Loucy (cell line): ENCODE results near the gene PTGES2.

Source experiments
- H2AFZ ChIP-seq: fragments of 200-600 bp; sonication (generic); 2 replicates; pipeline ENCODE4 v1.6.0; 2016; ENCODE audit warnings: antibody characterized with exemption, mild to moderate bottlenecking, low read length, moderate library complexity
- H3F3A ChIP-seq: fragments of 200-600 bp; 2 replicates; pipeline ENCODE4 v1.6.0; 2016; ENCODE audit warnings: antibody characterized with exemption, low read depth, mild to moderate bottlenecking
- H3K27me3 ChIP-seq: fragments of 200-600 bp; sonication (generic); 2 replicates; pipeline ENCODE4 v1.6.1; 2014; ENCODE audit warnings: low read length, mild to moderate bottlenecking; ENCODE audit not compliant: insufficient read depth, poor library complexity, severe bottlenecking
- H3K36me3 ChIP-seq: fragments of 200-600 bp; sonication (generic); 2 replicates; pipeline ENCODE4 v1.6.1; 2016; ENCODE audit warnings: low read length; ENCODE audit not compliant: insufficient read depth
- H3K4me1 ChIP-seq: fragments of 200-600 bp; sonication (generic); 2 replicates; pipeline ENCODE4 v1.5.1; 2014; ENCODE audit warnings: low read length, mild to moderate bottlenecking; ENCODE audit not compliant: insufficient read depth, poor library complexity, severe bottlenecking
- H3K4me2 ChIP-seq: fragments of 200-600 bp; sonication (generic); 2 replicates; pipeline ENCODE4 v1.6.0; 2014; ENCODE audit warnings: antibody characterized with exemption, low read length, low read depth, mild to moderate bottlenecking; ENCODE audit not compliant: poor library complexity, severe bottlenecking
- H3K4me3 ChIP-seq: fragments of 200-600 bp; sonication (generic); 2 replicates; pipeline ENCODE4 v1.5.1; 2014; ENCODE audit warnings: low read length, mild to moderate bottlenecking, mixed read lengths; ENCODE audit not compliant: poor library complexity, severe bottlenecking
- H3K79me2 ChIP-seq: fragments of 200-600 bp; sonication (generic); 2 replicates; pipeline ENCODE4 v1.6.1; 2014; ENCODE audit warnings: low read length; ENCODE audit not compliant: insufficient read depth
- H3K9ac ChIP-seq: fragments of 200-600 bp; sonication (generic); 2 replicates; pipeline ENCODE4 v1.6.0; 2014; ENCODE audit warnings: mild to moderate bottlenecking, low read depth, low read length, moderate library complexity; ENCODE audit not compliant: poor library complexity, severe bottlenecking
- H3K9me2 ChIP-seq: fragments of 200-600 bp; sonication (generic); replicated peaks from 2 replicates; pipeline ENCODE4 v1.6.1; 2016; ENCODE audit warnings: low read depth, low read length, mixed read lengths
- H3K9me3 ChIP-seq: fragments of 200-600 bp; sonication (generic); 2 replicates; pipeline ENCODE4 v1.6.1; 2014; ENCODE audit warnings: mild to moderate bottlenecking, antibody characterized with exemption, low read length, low read depth; ENCODE audit not compliant: insufficient read depth
- H4K20me1 ChIP-seq: fragments of 200-600 bp; sonication (generic); 2 replicates; pipeline ENCODE4 v1.6.0; 2014; ENCODE audit warnings: antibody characterized with exemption, low read length, mild to moderate bottlenecking; ENCODE audit not compliant: insufficient read depth, poor library complexity, severe bottlenecking
- EZH2phosphoT487 ChIP-seq: fragments of 200-600 bp; IDR thresholded peaks from 2 replicates; pipeline ENCODE4 v1.6.1; 2018; ENCODE audit warnings: antibody characterized with exemption, mild to moderate bottlenecking, moderate library complexity, borderline replicate concordance
- TF ChIP-seq, protein P1 (sequence below): fragments of 200-600 bp; sonication (generic); conservative IDR thresholded peaks from 2 replicates; pipeline ENCODE4 v1.5.1; 2014; ENCODE audit warnings: mild to moderate bottlenecking, antibody characterized with exemption, low read length

PTGES2 gene

DNA sequence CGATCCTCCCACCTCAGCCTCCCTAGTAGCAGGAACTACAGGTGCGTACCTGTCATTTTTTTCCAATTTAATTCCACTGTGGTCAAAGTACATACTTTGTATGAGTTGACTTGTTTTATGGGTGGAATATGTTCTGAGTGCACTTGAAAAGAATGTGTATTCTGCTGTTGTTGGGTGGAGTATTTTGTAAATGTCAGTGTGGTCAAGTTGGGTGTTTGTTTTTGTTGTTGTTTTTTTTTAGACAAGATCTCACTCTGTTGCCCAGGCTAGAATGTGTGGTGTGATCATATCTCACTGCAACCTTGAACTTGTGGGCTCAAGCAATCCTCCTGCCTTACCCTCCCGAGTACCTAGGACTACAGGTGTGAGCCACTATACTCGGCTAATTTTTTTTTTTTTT, 41.6 kb downstream of the PTGES2 start:
- Histone ChIP-seq H3K4me1 (peaks cover 4% of the 10 kb centered on the region), H3K36me3 (peaks cover 26% of the 10 kb centered on the region; the same call in 1 of the 2 replicates), H3K9me2 (no peaks in the 10 kb centered on the region), H3F3A (no peaks in the 10 kb centered on the region), H3K4me2 (no peak overlapping the region), H3K27me3 (no peaks in the 10 kb centered on the region), H4K20me1 (peaks cover 17% of the 10 kb centered on the region), H2AFZ (no peak overlapping the region), H3K9ac (no peak overlapping the region), H3K9me3 (no peaks in the 10 kb centered on the region), H3K4me3 (no peak overlapping the region), H3K79me2 (peaks cover 81% of the 10 kb centered on the region)
- TF ChIP-seq, protein P1, sequence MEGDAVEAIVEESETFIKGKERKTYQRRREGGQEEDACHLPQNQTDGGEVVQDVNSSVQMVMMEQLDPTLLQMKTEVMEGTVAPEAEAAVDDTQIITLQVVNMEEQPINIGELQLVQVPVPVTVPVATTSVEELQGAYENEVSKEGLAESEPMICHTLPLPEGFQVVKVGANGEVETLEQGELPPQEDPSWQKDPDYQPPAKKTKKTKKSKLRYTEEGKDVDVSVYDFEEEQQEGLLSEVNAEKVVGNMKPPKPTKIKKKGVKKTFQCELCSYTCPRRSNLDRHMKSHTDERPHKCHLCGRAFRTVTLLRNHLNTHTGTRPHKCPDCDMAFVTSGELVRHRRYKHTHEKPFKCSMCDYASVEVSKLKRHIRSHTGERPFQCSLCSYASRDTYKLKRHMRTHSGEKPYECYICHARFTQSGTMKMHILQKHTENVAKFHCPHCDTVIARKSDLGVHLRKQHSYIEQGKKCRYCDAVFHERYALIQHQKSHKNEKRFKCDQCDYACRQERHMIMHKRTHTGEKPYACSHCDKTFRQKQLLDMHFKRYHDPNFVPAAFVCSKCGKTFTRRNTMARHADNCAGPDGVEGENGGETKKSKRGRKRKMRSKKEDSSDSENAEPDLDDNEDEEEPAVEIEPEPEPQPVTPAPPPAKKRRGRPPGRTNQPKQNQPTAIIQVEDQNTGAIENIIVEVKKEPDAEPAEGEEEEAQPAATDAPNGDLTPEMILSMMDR: no peak
- TF ChIP-seq EZH2phosphoT487: no peak

DNA sequence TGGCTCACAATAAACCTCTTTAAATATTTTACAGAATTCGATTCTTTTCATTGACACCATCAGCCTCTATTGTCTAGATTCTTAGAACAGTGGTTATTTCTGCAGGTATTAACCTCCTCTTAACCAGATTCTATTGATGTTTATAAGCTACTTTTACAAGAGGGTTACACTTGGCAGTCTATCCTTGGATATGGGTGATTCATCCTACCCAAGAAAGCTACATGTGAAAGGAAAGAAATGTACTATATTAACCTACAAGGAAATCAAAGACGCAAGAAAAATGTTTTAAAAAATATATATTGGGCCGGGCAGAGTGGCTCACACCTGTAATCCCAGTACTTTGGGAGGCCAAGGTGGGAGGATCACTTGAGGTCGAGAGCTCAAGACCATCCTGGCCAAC, 42.8 kb downstream of the PTGES2 start:
- no peak overlapping the region for H2AFZ ChIP-seq
- peaks cover 4% of the 10 kb centered on the region for H3K4me1 ChIP-seq
- no peak overlapping the region for H3K4me2 ChIP-seq
- H4K20me1 ChIP-seq: peaks cover 18% of the 10 kb centered on the region
- H3F3A ChIP-seq: no peaks in the 10 kb centered on the region
- H3K9me3 ChIP-seq: no peaks in the 10 kb centered on the region
- H3K27me3 ChIP-seq: no peaks in the 10 kb centered on the region
- TF ChIP-seq, protein P1: no peak
- TF ChIP-seq EZH2phosphoT487: no peak
- peaks cover 26% of the 10 kb centered on the region; the same call in 1 of the 2 replicates for H3K36me3 ChIP-seq
- no peak overlapping the region for H3K9ac ChIP-seq
- H3K4me3 ChIP-seq: no peak overlapping the region
- H3K79me2 ChIP-seq: peaks cover 80% of the 10 kb centered on the region
- H3K9me2 ChIP-seq: no peaks in the 10 kb centered on the region

DNA sequence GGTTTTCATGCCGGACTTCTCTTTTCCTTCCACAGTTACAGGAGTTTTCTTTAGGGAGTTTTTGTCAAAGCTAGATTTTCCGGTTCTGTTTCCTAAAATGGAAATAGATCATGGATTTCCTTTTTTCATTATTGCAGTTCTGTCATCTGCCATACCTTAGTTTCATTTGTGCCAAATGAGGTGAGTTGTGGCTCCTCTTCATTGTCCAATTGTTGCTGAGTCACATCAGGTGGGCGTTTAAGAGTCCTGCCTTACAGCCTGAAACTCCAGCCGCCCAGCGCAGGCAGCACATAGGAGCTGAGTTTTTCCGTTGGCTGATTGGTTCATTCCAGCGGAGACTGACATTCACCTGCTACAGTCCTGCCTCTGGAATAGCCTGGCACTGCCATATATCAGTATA, 45.4 kb downstream of the PTGES2 start:
- H3K4me2 ChIP-seq: no peak overlapping the region

More for the DNA sequence above, 45.4 kb downstream of the PTGES2 start:
- peaks cover 10% of the 10 kb centered on the region for H4K20me1 ChIP-seq
- no peak overlapping the region for H3K9ac ChIP-seq
- peaks cover 11% of the 10 kb centered on the region for H3K4me1 ChIP-seq
- no peaks in the 10 kb centered on the region for H3K27me3 ChIP-seq
- H3K9me3 ChIP-seq: no peaks in the 10 kb centered on the region
- TF ChIP-seq, protein P1: no peak
- TF ChIP-seq EZH2phosphoT487: no peak
- H3K36me3 ChIP-seq: peaks cover 30% of the 10 kb centered on the region; the same call in 1 of the 2 replicates
- no peaks in the 10 kb centered on the region for H3F3A ChIP-seq
- no peak overlapping the region for H2AFZ ChIP-seq
- no peaks in the 10 kb centered on the region for H3K9me2 ChIP-seq
- H3K4me3 ChIP-seq: no peak overlapping the region
- H3K79me2 ChIP-seq: peaks cover 78% of the 10 kb centered on the region
